ENCODE data around the gene CAB39. TPM values are rescaled to one million over a fixed set of nuclear protein-coding genes. Genes with fewer than 3 reads are reported as not detected.
A peak's percentile ranks its signal among the peaks of the same experiment; 100 is the strongest.

Gene CAB39
- polyA plus RNA-seq, 3 donors, result 33.1 to 53.8 (median 38.3) TPM

GRCh38 chr2:230714136-230714480 is 1.5 kb downstream of the CAB39 start:
- Mint-ChIP-seq H3K4me1 (peaks cover 72% of the 10 kb centered on the region), H3K36me3 (peaks cover 14% of the 10 kb centered on the region in 2 donors), H3K27ac (peak overlapping the region; percentile 86 to 97 (median 95)), H3K27me3 (ENCODE audit: low read depth in 3 of 3) (peaks cover 0 to 3% (median 0%) of the 10 kb centered on the region in 3 donors), H3K9me3 (peaks cover 0 to 2% (median 0%) of the 10 kb centered on the region in 7 donors), H3K4me3 (peak overlapping the region; percentile 95 to 99)
- peaks cover 72% of the 10 kb centered on the region for H3K79me2 ChIP-seq (ENCODE audit: insufficient read depth, low read length)
- peak overlapping the region; percentile 77 to 97 (median 81) for H3K4me3 ChIP-seq (replicated peaks in 1 of 3; ENCODE audit: low read depth in 2 of 3, low read length in 3 of 3)
- 0% methylated on average over 3 of the region's 4 CpGs for whole genome bisulfite sequencing (ENCODE audit: insufficient coverage)
- TF ChIP-seq CTCF (IDR thresholded peaks at IDR 0.05), result no peak
- H4K20me1 ChIP-seq (ENCODE audit: insufficient read depth, low read length), result peaks cover 60% of the 10 kb centered on the region
- H3K27me3 ChIP-seq (ENCODE audit: control insufficient read depth in 2 of 2, insufficient read depth in 2 of 2, low read length in 2 of 2), result no peaks in the 10 kb centered on the region
- peak overlapping the region; percentile 69 to 93 for H3K27ac ChIP-seq (ENCODE audit: low read depth in 1 of 2, low read length in 2 of 2)
- no peaks in the 10 kb centered on the region for H3K9me3 ChIP-seq (replicated peaks in 1 of 2; ENCODE audit: control insufficient read depth in 1 of 2, insufficient read depth in 1 of 2, low read length in 2 of 2)
- H3K9ac ChIP-seq (ENCODE audit: insufficient read depth, low read length, poor library complexity, severe bottlenecking), result peak overlapping the region; percentile 96
- H3K4me1 ChIP-seq (ENCODE audit: control insufficient read depth in 1 of 2, insufficient read depth in 2 of 2, low read length in 2 of 2), result peaks cover 52 to 79% of the 10 kb centered on the region in 2 donors
- peak; percentile 44 to 64 (median 61) for DNase-seq
- H3K36me3 ChIP-seq (replicated peaks in 1 of 2; ENCODE audit: control insufficient read depth in 1 of 2, insufficient read depth in 2 of 2, low read length in 2 of 2), result peaks cover 0 to 6% of the 10 kb centered on the region in 2 donors
- H3K4me2 ChIP-seq (replicated peaks; ENCODE audit: extremely low read depth, low read length, poor library complexity, severe bottlenecking), result peak overlapping the region; percentile 85
- intact Hi-C loops (cut with micrococcal nuclease), result loop anchor here (5.0 kb wide), 2 partner anchors 47 to 78 kb away; no protein-coding TSS in a partner anchor
- peak overlapping the region; percentile 22 for H2AFZ ChIP-seq (ENCODE audit: insufficient read depth, low read depth, low read length, poor library complexity, severe bottlenecking)

- peak overlapping the region; percentile 85 for H3K4me2 ChIP-seq (replicated peaks; ENCODE audit: extremely low read depth, low read length, poor library complexity, severe bottlenecking)
- Mint-ChIP-seq H3K4me3 (peak overlapping the region; percentile 57 to 67), H3K27ac (peak overlapping the region in 6 of 7 donors; percentile 1 to 90 (median 72)), H3K4me1 (peaks cover 72% of the 10 kb centered on the region), H3K36me3 (peaks cover 14 to 17% of the 10 kb centered on the region in 2 donors), H3K9me3 (peaks cover 0 to 2% (median 0%) of the 10 kb centered on the region in 7 donors), H3K27me3 (ENCODE audit: low read depth in 3 of 3) (no peaks in the 10 kb centered on the region)
- H3K79me2 ChIP-seq (ENCODE audit: insufficient read depth, low read length), result peaks cover 83% of the 10 kb centered on the region
- no peak overlapping the region for H2AFZ ChIP-seq (ENCODE audit: insufficient read depth, low read depth, low read length, poor library complexity, severe bottlenecking)
- peaks cover 43 to 73% of the 10 kb centered on the region in 2 donors for H3K4me1 ChIP-seq (ENCODE audit: control insufficient read depth in 1 of 2, insufficient read depth in 2 of 2, low read length in 2 of 2)
- H4K20me1 ChIP-seq (ENCODE audit: insufficient read depth, low read length), result peaks cover 71% of the 10 kb centered on the region
- intact Hi-C loops (cut with micrococcal nuclease), result no loop called here
- peak in 1 of 3 donors; percentile 9 for DNase-seq
- H3K27me3 ChIP-seq (ENCODE audit: control insufficient read depth in 2 of 2, insufficient read depth in 2 of 2, low read length in 2 of 2), result no peaks in the 10 kb centered on the region
- peak overlapping the region in 1 of 2 donors; percentile 93 for H3K27ac ChIP-seq (ENCODE audit: low read depth in 1 of 2, low read length in 2 of 2)
- H3K9me3 ChIP-seq (replicated peaks in 1 of 2; ENCODE audit: control insufficient read depth in 1 of 2, insufficient read depth in 1 of 2, low read length in 2 of 2), result no peaks in the 10 kb centered on the region
- TF ChIP-seq CTCF (IDR thresholded peaks at IDR 0.05), result no peak
- peak overlapping the region; percentile 2 for H3K9ac ChIP-seq (ENCODE audit: insufficient read depth, low read length, poor library complexity, severe bottlenecking)
- H3K4me3 ChIP-seq (replicated peaks in 1 of 3; ENCODE audit: low read depth in 2 of 3, low read length in 3 of 3), result peak overlapping the region in 2 of 3 experiments; percentile 81 to 97
- no CpG with 5 or more reads among the region's 3 CpGs for WGBS (ENCODE audit: insufficient coverage)
- peaks cover 0 to 12% of the 10 kb centered on the region in 2 donors for H3K36me3 ChIP-seq (replicated peaks in 1 of 2; ENCODE audit: control insufficient read depth in 1 of 2, insufficient read depth in 2 of 2, low read length in 2 of 2)
Measured at GRCh38 chr2:230715201-230715600, 2.6 kb downstream of the CAB39 start.
